Measurements from ENCODE around the gene C2CD4C.
"Not testable (repeated sequence)": the region's sequence is repeated elsewhere in the genome, so short reads cannot be mapped to it uniquely, and the experiment has no call there.

Gene C2CD4C

DNA sequence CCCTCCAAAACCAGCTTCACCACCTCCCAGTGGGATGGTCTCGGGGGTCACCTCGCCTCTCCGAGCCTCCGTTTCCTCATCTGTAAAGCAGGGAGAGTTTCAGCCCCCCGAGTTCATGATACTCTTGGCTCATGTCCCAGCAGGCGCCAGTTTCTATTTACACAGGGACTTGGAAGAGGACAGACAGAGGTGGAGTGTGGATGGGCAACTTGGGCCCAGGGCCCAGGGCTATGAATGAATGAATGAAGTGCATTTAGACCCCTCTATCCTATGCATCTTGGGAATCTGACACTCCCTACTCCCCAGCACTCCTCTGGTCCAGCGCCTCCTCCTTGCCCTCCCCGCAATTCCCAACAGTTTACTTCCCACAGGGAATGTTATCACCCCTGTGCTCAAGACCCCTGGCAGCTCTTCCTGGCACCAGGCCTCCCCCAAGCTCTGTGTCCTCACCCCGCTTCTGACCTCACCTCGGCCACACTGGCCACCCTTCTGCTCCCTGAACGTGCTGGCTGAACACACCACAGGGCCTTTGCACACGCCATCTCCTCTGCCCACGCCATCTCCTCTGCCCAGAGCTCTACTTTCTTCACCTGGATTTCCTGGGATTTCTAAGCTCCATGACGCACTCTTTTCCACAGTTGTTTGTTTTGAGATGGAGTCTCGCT is 4.9 kb upstream of the C2CD4C start:
- DNase-seq (ENCODE audit: low read depth in 2 of 2): no peak

GRCh38 chr19:412356-413355 is 3.7 kb upstream of the C2CD4C start:
- DNase-seq (ENCODE audit: low read depth in 2 of 2): no peak

DNA sequence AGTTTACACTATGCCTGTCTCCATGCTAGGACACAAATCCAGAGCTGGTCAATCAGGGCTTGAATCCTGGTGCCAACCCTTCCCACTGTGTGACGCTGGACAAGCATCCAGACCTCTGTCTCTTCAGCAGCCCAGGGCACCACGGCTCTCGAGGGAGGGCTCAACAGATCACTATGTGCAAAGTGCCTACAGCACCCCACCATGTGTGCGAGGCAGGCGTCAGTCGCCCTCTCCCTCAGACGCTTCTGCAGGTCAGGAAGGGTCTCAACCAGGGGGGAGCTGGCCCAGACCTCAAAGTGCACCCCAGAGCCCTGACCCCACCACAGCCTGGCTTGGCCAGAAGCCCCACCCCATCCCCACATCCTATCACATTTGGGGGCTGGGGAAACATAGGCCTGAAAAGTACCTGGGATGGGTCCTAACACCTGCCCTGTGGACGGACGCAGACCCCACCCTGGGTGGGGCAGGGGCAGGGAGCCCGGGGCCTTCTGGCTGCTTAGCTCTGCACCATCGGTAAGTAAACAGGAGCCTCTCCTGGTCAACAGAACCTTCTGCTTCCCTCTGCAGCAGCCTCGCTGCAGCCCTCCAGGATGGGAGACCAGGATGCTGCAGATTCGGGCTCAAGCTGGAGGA is 2.9 kb upstream of the C2CD4C start:
- no peak for DNase-seq (ENCODE audit: low read depth in 2 of 2)

- not testable (repeated sequence) for DNase-seq (ENCODE audit: low read depth in 2 of 2)
Observed at GRCh38 chr19:411121-411722, 2.3 kb upstream of the C2CD4C start.

DNA sequence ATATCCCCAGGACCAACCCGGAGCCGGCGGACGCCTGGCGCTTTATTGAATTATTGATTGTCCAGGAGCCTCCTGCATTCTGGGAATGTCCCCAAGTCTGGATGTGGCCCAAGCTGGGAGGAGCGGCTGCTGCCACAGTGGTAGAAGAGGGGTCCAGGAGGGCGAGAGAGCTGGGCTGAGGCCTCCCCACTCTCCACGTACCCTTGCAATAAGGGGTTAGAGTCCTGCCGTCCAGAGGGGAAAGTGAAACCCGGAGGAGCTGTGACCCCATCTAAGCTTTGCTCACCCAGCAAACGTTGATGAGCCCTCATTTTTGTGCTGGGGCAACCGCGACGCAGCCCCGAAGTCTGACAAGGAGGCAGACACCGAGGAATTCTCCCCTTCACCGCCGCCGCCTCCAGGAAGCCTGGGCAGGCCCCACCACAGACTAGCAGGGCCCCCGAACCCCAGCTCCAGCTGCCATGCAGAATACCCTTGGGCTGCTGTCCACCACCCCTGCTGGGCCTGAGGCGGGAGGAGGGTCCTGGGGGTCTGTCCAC is 1.4 kb upstream of the C2CD4C start:
- DNase-seq (ENCODE audit: low read depth in 2 of 2): no peak

- no peak for DNase-seq (ENCODE audit: low read depth in 2 of 2)
Observed at GRCh38 chr19:409516-410242, 732 bp upstream of the C2CD4C start.

- no peak for DNase-seq (ENCODE audit: low read depth in 2 of 2)
Observed at GRCh38 chr19:408441-408901, 476 bp downstream of the C2CD4C start.

GRCh38 chr19:407511-408440 is 1.2 kb downstream of the C2CD4C start:
- no peak for DNase-seq (ENCODE audit: low read depth in 2 of 2)

- no peak for DNase-seq (ENCODE audit: low read depth in 2 of 2)
Observed at GRCh38 chr19:406971-407510, 1.9 kb downstream of the C2CD4C start.

GRCh38 chr19:406135-406781 is 2.7 kb downstream of the C2CD4C start:
- no peak for DNase-seq (ENCODE audit: low read depth in 2 of 2)

DNA sequence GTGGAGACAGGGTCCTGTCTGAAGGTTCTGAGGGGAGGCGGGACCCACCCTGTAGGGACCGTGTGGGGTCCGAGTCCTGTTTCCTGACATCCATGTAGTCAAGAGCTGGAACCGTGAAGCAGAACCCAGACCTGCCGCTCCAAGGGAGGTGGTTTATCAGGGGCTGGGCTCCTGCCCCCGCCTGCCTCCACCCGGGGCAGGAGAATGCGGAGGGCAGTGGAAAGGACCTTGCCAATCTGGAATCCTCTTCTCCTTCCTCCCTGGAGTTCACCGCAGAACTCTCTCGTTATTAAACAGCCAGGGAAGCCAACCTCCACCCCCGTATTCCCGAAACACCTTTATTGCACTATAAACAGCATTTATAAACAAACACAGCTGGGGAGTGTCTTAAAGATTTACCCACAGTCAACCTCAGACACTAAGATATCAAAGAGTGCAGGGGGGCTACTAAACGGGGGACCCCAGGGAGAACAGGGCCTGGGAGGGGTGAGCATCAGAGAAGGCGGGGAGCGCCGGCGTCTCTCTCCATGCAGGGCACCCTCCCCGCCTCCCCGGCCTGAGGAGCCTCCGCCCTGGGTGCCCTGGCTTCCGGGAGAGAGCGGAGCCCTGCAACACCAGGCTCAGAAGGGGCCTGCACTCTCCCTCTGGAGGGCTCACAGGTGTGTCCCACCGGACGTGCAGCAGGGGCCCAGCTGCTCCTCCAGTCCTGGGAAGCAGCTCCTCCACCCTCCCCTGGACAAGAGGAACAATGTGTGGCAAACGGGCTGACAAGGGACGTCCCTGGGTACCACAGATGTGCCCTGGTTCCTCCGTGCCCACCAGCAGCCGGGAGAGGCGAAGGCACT is 3.6 kb downstream of the C2CD4C start:
- DNase-seq (ENCODE audit: low read depth in 2 of 2): no peak

DNA sequence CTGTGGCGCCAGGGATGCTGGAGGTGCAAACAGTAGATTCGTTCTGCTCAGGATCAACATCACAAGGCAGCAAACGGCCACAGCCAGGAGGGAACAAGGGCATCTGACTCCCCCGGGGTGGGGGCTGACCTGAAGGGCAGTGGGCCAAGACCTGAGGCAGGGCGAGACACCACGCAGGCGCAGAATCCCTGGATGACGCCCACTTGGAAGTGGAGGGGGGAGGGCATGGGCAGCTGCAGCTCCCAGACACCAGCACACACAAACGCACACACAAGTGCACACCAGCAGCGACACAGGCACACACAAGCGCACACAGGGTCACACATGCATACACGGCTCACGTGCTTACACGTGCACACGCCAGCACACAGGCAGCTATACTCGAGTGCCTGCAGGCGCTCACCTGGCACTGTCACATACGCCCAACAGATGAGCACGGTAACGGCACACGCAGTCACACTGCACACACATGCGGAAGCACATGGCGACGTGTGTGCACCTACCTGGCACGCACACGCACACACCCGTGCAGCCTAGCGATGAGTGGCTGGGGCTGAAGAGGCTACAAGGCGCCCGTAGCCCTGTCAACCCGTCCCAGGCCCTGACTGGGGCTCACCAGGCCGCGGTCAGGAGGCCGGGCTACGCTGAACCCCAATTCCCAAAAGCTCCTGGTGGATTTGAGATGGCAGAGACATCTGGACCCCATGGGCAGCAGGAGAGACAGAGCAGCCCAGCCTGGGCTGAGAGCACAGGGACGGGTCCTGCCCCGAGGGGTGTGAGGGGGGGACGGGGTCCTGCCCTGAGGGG is 5.5 kb downstream of the C2CD4C start:
- DNase-seq (ENCODE audit: low read depth in 2 of 2): no peak

- DNase-seq (ENCODE audit: low read depth in 2 of 2): no peak
Observed at GRCh38 chr19:402786-403185, 6.2 kb downstream of the C2CD4C start.

DNA sequence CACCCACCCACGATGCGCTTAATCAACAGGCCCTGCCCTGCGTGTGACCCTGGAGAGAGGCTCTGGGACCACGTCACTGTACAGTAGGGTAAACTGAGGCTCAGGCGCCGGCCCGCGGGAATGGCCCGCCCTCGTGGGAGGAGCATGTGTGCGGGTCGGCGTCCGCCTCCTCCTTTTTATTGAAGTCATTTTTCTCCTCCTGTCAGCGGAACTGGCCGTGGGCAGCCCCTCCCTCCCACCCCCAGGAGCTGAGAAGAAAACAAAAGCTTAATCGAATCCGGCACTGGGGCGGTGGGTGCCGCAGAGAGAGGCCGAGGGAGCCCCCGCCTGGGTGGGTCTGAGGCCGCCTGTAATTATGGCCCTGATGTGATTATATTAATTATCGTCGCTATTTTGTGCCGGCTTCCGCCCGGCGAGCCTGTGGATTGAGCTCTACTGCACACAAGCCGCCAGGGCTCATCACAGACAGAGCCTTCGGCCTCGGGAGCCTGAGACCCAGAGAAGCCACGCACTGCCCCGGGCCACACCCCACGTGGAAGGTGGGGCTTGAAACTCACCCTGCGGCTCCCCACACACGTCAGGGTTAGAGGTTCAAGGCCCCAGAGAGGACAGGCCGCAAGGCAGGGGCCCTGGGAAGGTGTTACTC is 7.0 kb downstream of the C2CD4C start:
- no peak for DNase-seq (ENCODE audit: low read depth in 2 of 2)

- no peak for DNase-seq (ENCODE audit: low read depth in 2 of 2)
Observed at GRCh38 chr19:400976-401865, 7.7 kb downstream of the C2CD4C start.

DNA sequence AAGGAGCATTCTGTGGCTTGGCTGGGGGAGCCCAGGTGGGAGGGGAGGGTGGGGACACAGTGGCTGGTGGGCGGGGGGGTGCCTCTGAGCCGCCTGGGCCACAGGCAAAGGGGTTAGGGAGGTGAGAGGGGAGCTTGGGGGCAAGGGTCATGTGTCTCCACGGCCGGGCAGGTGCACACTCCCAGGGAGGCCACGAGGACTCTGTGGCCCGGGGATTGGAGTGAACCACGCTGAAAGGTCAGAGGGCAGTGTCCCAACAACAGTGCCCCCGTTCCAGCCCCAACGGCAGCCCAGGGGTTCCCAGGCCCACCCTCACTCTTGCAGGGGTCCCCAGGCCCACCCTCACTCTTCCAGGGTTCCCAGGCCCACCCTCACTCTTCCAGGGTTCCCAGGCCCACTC is 9.6 kb downstream of the C2CD4C start:
- DNase-seq (ENCODE audit: low read depth in 2 of 2): no peak
